ENCODE measurements around the gene BRD7.
A peak's percentile ranks its signal among the peaks of the same experiment; 100 is the strongest.

Gene BRD7

DNA sequence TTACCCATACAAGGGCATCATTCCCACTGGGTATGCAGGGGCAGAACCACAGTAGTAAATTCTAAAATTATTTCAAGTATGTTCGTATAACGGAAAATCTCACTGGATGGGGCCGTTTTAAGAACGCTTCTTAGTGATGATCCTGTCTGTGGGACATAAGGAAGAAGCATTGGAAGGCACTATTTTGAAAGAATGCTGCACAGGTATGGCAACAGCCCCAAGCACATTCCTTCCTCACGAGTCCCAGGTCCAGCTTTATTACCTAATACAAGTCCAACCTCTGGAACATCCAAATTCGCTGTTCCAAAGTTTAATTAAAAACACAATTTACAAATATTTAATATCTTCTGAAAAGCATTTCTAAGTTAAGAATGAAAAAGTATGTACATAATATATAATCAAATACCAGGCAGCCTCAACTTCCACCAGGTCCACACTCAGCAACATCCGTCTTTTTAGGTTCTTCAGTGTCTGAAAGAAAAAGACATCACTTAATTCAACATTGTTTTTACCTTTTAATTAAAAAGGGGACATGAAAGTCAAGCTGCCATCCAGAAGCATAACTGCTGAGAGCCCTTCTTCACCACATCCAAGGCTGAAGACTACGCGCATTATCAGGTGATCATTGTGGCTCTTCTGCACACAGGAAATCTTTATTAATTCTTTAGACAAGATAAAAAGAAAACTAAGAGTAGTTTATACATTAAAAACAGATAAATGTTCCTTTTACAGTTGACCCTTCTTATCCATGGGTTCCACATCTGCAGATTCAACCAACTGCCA, 49.8 kb downstream of the BRD7 start:
- no peak for DNase-seq (ENCODE audit: low read depth)

DNA sequence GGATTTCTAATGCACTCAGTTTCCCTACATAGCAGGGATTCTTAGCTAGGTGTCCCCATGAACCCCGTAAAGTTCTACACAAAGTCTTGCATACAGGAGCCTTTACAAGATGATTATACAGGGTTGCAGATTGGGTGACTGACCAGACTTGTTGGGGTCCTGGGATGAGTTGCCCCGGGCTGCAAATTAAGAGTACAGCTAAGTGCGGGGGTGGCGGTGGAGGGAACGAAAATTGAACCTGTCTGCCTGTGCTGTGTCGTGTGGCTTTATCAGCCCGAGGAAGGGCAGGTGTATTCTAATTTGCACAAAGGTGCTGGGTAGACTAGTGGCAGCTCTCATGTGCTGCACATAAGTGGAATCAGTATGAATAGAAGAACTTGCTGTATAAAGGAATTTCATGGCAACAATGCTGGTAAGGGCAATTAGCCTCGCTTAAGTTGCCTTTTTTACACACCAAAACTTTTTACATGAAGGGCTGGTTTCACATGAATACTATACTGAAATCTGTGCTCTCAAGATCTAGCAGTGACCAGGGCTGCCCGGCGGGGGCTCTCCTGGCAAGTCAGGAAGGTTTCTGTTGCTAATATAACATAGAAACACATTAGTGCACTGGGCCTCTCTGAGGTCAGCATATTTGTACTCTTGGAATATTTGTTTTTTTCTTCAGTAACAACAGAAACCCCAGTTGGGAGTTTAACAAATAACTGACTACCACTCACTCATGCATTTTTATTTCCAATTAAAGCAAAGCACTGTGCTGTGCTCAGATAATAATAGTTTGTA, 51.7 kb downstream of the BRD7 start:
- DNase-seq (ENCODE audit: low read depth): no peak

DNA sequence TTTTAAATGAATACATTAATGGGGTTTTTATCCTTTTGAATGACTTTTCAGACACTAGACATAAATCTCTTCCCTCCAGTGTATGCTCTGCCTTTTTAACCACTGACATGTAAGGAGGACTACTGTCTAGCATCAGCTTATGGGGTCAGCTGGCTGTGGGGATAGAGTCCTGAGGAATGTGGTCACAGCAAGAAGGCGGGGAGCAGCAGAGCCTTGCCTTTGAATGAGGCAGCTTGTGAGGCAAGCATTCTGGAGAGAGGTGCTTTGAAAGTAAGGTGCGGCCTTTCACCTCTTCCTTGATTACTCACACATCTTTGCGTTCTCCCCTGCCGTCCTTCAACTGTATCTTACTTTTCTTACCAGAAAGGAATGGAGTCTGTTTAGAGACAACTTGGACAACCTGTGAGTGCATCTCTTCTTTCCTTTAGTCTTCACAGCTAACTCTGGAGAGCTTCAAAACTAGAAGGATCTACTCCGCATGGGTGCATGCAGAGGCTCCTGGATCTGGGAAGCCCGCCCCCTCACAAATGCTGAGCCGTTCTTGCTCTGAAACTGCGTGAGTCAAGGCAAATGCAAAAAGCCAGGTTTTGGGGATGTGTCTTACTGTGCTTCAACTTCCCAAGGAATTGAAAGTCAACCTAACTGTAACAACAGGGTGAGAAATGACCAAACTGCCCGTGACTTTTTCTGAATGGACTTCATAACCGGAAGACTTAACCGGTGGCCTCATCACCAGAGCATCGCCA, 52.5 kb downstream of the BRD7 start:
- no peak for DNase-seq (ENCODE audit: low read depth)

DNA sequence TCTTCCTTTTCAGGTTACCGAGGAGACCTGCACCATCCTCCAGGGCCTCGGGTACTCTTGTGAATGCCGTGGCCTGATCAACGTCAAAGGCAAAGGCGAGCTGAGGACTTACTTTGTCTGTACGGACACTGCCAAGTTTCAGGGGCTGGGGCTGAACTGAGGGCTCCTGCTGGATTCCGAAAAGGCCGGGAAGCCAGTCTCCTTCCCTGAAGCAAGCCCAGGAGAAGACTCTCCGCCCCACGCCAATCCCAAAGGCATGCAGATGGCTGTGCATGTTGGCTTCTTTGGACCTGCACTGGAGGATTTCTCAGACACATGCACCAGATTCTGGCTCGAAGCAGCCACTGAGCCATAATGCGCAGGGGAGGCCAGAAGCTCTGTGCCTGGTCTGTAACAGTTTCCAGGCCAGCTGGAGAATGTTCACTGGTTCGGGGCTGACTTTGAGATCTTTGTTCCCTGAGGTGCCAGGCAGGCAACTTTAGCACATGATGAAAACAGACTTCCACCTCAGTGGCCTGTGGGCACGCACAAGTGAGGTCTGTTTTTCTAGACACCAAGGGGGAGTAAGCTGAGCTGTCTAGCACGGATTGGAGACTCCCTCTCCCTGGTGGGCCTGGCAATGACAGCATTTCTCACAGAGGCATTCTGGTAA, 53.3 kb downstream of the BRD7 start:
- DNase-seq (ENCODE audit: low read depth): no peak

DNA sequence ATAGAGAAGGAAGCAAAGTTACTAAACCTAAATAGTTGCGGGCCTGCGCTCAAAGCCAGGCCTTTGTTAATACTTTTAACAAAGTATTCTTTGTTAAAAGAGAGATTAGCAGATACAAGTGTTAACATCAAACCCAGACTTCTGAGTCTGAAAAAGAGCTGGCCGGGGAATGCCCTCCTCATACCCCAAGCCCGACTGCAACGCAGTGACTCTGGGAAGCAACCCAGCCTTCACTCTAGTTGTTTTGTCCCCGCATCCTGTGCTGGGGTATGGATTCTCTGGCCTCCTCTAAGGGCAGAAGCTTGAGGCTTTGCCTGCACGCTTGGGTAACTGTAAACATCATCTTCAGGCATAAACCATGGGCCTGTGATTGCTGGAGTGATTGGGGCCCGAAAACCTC, 54.1 kb downstream of the BRD7 start:
- no peak for DNase-seq (ENCODE audit: low read depth)

DNA sequence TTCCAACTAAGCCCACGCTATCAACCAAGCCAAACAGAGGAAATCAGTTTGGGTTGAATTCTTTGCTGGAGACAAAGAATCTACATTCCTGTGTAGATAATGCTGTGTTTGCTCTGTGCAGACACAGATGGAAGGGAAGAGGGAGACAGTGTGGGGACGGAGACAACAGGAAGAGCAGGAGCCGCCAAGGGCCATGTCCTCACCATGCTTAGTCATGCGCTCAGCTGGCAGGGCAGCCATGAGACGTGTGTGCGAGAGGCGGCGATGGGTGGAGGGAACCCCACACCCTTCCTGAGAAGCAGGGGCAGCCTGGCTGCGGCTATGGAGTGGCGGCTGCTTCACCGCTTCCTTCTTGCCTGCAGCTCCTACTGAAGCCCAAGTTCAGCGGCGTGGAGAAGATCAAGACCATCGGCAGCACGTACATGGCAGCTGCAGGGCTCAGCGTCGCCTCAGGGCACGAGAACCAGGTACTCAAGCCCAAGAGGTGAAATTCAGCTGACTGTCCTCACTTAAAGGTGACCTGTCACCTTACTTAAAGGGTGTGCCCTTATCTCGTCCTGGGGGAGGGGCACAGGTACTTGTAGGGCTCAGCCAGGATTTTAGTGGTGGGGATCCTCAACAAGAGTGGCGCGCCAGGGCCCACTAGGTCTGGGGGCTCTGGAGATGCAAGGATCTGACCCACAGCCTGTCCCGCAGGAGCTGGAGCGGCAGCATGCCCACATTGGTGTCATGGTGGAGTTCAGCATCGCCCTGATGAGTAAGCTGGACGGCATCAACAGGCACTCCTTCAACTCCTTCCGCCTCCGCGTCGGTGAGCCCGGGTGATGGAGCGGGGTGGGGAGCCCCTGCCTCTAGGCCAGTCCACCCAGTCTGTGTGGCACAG, 55.0 kb downstream of the BRD7 start:
- peak; percentile 29 for DNase-seq (ENCODE audit: low read depth)

DNA sequence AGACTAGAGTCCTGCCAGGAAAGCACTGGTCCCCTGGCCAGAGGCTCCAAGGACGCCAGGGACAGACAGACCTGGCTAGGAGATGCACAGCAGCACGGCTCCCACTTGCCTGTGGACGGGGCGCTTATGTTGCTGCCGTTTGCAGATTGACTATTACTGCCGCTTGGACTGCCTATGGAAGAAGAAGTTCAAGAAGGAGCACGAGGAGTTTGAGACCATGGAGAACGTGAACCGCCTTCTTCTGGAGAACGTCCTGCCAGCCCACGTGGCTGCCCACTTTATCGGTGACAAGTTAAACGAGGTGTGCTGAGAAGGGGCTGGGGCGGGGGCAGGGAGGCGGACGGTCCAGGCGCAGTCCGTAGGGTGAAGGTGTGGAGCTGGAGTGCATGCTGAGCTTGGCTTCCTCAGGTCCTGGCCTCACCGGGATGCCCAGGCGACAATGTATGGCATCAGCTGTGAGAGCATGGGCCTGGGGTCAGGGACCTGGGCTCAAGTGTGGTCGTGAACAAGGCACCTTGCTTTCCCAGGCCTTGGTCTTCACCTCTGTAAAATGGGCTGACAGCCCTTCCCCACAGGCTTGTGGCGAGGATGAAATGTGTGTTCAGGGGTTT, 56.8 kb downstream of the BRD7 start:
- no peak for DNase-seq (ENCODE audit: low read depth)

DNA sequence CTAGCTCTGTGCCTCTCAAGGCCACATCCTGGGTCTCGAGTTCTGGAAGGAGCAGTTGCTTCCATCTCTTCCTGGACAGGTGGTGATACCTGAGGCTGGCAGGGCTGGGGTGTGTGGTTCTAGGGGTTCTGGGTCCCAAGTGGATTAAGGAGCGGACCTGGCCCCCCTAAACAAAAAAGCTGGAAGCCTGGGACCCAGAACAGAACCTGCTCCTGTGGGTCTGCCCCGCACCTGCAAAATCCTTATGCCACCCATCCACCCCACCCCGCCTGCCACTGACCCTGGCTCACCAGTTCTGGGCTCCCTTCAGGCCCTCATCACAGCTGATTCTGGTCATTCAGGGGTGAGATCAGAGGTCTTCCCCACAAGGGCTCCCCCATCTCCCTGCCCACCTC, 57.7 kb downstream of the BRD7 start:
- no peak for DNase-seq (ENCODE audit: low read depth)

DNA sequence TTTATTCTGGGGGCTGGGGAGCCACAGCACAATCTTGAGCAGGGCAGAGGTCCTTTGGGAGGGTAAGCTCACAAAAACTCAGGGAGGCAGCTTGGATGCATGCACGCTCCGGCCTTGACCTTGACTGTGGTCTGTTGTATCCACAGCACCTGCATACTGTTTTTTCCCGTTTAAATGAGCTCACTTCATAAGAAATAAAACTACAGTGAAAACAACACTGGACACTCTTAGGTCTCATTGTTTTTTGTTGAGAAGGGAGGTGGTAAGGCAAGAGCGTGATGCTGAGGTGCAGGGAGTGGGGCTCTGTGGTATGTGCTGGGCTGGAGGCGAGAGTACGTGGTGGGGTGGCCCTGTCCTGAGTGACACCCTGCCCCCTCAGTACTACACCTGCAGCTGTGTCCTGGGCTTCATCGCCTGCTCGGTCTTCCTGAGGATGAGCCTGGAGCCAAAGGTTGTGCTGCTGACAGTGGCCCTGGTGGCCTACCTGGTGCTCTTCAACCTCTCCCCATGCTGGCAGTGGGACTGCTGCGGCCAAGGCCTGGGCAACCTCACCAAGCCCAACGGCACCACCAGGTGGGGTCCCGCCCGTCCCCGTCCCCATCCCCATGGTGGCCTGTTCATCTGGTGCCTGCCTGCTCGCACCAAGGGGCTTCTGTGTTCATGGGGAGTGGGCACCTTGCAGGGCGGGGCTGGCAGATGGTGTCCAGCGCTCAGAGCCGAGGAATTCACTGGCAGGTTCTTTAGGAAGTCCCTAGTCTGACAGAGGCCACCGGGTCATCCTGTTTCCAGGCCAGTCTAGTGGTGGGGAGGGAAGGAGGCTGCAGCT, 58.3 kb downstream of the BRD7 start:
- no peak for DNase-seq (ENCODE audit: low read depth)

DNA sequence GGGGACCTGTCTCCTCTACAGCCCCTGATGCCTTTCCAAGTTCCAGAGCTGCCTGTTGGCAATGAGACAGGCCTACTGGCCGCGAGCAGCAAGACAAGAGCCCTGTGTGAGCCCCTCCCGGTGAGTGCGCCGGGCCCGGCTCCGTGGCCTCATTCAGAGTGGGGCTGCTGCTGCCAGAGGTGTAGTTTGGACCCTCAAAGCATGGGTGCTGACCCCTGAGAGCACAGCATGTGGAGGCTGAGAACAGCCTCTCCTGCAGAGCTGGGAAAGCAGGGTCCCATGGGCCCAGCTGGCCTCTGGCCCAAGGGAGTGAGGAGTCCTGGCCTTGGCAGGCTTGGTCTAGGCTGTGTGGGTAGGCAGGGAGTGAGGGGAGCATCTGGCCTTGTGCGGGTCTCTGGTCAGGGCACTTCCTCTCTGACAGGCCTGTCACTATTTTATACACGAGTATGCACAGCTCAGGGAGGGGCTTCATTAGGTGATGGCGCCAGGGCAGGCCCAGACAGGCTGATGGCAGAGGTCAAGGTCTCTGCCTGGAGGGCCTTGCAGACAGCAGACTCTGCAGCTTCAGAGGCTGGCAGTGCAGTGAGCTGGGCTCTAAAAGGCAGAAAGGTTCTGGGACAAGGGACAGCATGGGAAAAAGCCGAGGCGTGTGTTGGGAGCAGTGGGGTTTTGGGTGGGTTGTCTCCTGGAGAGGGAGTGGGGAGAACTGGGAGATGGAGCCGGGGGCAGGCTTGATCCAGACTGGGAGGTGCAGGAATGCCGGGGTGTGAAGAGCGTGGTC, 59.1 kb downstream of the BRD7 start:
- no peak for DNase-seq (ENCODE audit: low read depth)

DNA sequence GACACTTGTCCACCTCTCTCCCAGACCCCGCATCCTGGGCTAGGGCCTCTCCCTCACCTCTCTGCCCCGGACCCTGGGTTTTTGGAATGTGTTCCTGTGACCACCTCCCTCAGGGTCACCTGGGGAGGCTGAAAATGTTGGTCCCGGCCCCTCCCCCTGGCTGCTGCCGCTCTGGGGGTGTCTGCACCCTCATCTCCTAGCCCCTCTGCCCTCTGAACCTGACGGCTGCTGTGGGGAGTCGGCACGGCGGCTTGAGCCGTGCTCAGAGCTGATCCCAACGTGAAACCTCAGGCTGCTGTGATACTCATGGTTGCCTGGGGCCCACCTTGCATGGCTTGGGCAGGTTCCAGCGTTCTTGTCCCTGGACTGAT, 59.6 kb downstream of the BRD7 start:
- DNase-seq (ENCODE audit: low read depth): no peak

DNA sequence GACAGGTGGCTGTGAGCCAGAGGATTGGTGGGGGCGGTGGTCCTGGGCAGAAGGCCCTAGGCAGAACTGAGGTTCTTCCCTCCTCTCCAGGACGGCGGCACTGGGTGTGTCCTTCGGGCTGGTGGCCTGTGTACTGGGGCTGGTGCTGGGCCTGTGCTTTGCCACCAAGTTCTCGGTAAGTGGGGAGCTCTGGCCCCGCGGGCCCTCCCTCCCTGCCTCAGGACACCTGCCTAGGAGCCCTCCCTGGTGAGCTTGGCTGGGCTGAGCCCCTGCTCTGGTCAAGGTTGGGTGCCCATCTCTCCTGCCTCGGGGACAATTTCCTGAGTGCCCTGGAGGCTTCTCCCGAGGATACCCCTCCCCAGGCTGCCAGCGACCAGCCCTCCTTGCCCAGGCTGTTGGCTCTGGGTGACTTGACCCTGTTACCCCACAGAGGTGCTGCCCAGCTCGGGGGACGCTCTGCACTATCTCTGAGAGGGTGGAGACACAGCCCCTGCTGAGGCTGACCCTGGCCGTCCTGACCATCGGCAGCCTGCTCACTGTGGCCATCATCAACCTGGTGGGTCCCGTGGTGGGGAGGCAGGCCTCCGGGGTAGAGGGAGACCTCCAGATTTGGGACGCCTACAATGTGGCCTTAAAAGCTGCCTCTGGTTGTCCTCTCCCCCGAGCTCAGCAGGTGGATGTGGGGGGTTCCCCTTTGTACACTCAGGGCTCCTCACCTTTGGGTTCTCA, 60.4 kb downstream of the BRD7 start:
- DNase-seq (ENCODE audit: low read depth): no peak

DNA sequence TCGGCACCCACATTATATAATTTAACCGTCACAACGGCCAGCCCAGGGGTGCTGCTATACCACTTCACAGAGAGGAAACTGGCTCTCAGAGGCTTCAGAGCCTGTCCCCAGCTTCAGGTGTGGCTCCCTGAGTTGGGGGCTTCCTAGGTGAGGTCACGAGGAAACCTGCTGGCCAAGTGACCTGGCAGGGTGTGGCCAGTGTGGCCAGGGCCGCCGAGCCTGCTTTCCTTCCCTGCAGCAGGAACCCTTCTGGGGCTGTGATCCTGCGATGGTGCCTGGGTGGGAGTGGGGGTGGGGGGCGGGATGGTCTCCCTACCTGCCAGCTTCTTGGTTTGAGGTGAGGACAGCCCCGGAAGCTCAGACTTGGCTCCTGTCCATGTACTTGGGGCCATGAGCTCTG, 62.5 kb downstream of the BRD7 start:
- no peak for DNase-seq (ENCODE audit: low read depth)

DNA sequence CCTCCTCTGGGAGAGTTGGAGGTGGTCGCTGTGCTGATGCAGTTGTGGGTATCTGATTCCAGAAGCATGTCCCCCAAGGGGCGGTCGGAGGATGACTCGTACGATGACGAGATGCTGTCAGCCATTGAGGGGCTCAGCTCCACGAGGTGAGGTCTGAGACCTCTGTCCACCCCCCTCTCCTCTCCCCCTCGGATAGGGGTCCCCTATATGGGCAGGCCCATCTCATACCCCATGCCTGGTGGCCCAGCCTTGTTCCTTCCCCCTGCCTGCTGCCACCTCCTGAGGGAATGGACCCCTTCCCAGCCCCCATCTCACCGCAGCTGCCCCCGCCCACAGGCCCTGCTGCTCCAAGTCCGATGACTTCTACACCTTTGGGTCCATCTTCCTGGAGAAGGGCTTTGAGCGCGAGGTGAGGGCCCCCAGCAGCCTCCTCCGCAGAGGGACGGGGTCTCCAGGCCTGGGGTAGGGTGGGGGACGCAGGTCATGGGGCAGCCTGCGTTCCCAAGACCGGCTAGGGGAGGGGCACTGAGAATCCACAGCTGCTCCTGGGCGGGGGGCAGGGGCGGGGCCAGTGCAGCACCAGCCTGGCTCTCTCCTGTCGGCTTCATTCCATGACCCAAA, 63.2 kb downstream of the BRD7 start:
- no peak for DNase-seq (ENCODE audit: low read depth)

DNA sequence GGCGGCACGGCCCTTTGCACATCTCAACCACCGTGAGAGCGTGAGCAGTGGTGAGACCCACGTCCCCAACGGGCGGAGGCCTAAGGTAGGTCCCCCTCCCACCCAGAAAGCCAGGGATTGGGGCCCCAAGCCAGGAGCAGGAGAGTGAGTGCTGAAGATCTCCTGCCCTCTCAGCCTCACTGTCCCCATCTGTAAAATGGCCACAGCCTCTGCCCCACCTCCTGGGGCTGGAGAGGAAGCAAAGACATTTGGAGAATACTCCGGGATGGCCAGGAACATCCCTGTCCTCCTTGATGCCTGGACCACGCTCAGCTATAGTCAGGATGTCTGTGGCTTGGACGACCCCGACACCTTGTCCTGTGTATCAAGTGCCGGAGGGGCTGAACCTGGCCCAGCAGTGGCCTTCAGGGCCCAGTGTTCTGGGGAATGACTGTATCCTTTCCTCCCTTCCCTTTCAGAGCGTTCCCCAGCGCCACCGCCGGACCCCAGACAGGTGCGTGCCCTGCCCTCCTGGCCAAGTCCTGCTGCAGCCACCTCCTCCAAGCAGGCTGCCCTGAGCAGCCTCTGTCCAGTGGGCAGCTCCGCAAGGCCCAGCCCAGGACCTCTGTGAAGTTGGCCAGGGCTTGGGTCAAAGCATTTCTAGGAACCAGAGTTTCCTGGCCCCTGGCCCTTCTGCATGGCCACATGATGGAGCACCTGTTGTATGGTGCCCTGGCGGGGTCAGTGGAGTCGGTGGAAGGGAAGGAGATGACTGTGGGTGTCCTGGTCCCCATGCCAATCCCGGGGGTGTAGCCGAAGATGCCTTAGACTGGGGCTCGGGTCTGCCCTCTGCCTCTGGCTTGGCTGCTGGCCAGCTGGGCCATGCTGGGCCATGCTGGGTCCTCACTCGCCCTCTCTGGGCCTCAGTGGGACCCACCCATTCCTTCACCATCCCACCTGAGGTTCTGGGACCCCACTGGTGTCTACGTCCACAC, 64.0 kb downstream of the BRD7 start:
- no peak for DNase-seq (ENCODE audit: low read depth)

DNA sequence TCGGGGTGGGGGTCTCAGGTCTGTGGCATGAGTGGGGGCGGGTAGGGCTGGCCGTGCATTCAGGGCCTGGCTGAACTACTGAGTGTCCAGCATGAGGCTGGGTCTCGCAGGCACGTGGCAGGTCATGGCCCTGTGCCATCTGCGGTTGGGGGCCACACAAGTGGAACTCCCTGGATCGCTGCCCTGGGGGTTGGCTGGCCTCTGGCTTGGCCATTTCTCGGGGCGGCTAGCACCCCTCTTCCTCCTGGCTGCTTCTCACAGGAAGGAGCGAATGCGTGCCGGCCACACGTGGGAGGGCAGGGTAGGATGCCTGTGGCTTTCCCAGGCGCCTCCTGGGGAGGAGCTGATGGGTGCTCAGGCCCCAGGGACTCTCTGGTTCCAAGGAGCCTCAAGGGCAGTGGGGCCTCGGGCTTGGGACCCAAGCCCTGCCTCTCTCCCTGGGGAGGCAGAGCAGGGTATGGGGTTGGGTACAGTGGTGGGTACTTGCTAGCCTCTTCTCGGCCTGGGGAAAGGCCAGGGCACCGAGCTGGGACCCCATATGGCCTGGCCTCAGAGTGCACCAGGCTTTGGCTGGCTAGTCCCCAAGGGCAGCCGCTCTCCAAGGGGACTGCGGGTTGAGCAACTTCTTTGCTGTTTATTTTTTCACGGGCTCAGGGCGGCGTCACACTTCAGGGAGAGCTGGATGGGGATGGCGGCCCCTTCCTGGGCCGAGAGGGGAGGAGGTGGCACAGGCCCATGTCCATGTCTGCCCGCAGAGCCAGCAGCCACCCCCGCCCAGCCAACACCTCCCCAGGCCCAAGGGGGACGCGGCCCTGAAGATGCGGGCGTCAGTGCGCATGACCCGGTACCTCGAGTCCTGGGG, 65.0 kb downstream of the BRD7 start:
- no peak for DNase-seq (ENCODE audit: low read depth)

Measured in activated T-cell treated with anti-CD3 and anti-CD28 coated beads for 48 hours (primary cell).